ENCODE measurements around the gene ABCG4.
"Not testable (repeated sequence)": the region's sequence is repeated elsewhere in the genome, so short reads cannot be mapped to it uniquely, and the experiment has no call there.

The ABCG4 gene

DNA sequence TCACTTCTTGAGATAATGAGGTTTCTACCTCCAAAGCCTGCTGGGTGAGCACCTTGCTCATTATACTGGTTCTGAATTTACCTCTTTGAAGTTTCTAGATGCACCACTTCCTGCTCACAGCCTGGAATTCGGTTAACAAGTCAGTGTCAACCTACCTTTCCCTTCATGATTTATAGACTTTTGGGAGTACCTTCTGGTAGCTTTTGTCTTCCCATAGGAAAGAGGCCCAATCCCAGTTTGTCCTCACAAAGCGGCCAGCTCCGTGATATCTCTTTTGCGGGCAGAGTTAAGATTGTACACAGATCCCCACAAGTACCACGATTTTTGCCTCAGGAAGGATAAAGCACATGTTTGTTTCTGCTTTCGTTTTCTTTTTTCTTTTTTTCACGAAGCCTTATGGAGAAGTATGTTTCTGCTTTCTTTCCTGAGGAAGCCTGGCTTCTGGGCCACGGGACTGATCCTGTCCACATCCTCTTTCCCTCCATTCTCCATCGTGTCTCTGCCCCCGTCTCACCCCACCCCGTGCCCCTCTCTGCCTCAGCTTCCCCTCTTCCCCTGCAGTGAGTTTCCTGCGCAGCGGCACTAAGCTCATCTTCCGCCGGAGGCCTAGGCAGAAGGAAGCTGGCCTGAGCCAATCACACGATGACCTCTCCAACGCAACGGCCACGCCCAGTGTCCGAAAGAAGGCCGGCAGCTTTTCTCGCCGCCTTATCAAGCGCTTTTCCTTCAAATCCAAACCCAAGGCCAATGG, 33.2 kb upstream of the ABCG4 start:
- peak in 12 of 56 donors; percentile 6 to 46 (median 25) for DNase-seq

DNA sequence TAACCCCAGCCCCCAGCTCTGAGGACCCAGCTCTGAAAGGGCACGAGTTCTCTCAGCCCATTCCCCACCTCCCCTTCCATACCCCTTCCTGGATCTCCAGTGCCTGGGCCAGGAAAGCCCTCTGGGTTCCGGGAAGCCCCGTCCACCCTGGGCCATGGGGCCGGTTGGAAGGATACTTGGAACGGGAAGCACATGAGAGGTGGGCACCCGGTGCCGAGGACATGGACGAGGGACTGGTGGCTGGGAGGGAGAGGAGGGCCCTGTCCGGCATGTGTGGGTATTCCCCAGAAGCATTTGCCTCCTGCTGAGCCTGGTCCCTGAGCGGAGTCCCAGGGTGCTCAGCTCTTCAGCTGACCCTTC, 32.6 kb upstream of the ABCG4 start:
- DNase-seq = no peak

DNA sequence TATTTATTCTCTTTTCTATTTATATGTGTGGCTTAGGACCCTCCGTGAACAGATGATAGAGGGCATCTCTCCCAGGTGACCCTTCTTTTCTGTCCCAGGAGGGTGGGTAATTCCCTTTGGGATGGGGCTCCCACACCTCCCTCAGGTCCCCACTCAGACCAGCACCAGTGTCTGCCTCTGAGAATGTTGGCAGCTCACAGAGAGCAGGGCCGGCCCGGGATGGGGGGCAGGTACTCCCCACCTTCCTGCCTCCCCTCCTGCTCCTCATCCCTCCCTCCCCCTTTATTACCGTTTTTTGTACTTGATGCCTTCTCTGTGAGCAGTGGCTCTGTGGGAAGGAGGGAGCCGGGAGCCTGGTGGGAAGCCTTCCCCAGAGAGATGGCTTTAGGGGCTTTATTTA, 32.3 kb upstream of the ABCG4 start:
- no peak for DNase-seq

DNA sequence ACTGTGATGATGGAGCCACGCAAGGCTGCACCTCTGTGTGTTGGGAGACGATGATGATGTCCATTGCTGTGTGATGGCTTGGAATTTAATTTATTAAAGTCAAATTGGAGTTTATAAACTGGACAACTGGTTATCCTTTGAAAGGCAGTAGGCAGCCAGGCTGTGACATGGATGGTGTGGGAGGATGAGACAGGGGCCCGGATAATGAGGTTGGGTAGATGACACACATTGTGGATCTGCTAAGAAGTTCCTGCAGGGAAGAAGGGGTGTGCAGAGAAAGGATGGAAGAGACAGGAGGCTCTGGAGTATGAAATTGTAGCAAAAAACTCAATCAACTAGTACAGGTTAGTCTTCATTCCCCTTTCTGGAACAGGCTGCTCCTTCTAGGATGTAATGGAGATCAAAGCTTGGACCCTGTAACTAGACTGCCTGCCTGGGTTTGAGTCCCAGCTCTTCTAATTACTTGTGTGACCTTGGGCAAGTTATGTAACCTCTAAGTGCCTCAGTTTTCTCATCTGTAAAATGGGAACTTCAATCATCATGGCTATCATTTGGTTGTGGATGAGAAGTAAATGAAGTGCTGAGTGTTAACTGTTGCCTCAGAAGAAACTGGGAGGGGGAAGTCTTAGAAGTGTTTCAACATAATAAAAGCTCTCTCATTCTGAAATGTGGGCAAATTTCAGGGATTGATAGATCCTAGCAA, 31.7 kb upstream of the ABCG4 start:
- peak in 1 of 56 donors; percentile 11 for DNase-seq

DNA sequence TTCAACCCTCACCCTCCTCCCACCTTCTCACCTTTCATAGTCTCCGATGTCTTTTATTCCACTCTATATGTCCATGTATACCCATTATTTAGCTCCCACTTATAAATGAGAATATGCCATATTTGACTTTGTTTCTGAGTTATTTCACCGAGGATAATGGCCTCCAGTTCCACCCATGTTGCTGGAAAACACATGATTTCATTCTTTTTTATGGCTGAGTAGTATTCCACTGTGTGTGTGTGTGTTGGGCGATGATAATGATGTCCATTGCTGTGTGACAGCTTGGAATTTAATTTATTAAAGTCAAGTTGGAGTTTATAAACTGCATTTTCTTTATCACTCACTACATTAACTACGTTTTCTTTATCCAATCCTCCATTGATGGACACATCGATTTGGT, 30.6 kb upstream of the ABCG4 start:
- no peak for DNase-seq

DNA sequence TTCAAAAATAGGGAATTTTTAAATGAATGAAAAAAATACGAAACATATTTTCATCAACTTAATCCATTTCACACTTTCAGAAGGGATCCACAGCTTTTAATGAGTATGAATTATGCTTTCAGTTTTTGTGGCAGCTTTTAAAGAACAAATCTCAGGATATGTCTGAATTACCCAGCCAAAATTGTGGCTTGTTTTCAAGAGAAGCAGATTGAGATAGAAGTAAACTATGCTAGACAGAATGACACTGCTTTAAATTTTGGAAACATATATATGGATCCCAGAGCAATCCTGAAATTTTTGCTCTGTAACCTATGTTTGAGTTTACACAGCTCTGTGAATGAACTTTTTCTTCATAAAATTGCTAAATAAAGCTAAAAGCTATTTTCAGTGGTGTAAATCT, 29.9 kb upstream of the ABCG4 start:
- no peak for DNase-seq

DNA sequence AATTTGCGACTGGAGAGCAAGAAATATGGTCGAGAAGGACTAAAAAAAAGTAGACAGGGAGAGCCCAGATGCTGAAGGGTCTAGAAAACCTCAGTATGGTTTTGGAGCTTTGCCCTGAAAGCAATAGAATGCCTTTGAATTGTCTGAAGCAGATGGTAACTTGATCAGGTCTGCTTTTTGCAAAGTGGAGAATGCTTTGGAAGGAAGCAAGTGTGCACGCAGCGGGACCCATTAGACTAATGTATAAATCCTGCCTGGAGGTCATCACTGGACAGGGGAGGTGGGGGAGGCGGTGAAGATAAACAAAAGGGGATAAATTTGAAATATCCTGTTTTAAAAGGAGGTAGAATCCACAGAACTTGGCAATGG, 28.2 kb upstream of the ABCG4 start:
- DNase-seq = peak in 1 of 56 donors; percentile 50

DNA sequence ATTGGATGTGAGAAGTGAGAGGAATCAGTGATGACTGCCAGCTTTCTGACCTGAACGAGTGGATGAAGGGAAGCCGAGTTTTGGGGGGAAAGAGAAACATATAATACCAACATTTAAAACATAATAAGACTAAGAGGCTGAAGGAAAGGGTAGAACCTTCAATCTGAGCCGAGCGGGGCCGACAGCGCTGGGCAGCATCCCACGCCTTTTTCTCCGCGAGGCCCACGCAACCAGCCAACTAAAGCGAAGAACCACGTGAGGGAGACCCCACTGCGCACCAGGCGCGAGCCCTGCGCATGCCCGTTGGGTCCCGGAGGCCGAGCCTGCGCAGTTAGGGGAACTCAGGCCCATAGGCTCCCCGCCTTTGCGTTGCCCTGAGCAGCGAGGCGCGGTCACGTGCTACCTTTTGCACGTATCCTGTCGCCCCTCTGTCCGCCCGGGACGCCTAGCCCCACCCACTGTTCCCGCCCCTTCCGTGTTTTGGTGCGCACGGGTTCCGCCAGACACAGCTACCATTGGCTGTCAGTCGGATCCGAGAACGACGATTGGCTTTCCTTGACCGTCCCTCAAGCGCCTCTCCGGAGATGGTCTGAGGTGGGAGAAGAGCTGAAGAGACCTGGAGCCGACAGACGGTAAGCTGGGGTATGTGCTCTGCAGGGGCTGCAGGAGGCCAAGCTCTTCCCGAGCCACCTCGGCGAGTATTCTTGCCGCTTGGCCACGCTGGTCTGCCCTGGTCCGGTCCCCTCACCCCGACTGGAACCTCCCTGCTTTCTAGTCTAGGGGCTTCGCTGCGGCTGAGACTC, 27.6 kb upstream of the ABCG4 start, which contains the start of gene HINFP:
Gene HINFP, plus strand, starts transcription at position 573 of the 803 bp plus-strand sequence. CDS start 5,365 bp downstream, outside the sequence.
- peak; percentile 93 to 100 (median 99) for DNase-seq

DNA sequence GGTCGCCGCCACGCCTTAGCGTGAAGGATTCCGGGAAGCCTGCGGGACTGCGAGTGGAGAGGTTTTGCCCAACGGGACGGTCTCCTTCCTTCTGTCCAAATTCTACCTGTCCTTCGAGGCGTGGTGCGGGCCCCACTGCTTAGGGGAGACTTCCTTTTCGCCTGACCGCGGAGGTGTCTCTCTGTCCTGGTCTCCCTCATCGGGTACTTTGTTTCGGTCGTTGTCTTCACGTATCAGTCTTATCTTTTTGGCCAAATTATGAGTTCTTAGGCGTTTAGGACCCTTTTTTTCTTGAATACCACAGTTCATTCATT, 27.1 kb upstream of the ABCG4 start:
- no peak for DNase-seq

DNA sequence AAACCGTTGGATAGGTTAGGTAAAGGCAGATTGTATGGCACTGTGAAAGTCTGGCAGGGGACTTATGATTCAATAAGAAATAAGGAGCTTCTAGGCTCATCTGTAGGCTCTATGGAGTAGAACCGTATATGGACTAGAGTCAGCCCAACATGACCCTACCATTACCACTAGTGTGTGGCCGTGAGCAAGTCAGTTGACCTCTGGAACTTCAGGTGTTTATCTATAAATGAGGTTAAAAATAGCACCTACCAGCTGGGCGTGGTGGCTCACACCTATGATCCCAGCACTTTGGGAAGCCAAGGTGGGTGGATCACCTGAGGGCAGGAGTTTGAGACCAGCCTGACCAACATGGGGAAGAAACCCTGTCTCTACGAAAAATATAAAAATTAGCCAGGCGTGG, 23.0 kb upstream of the ABCG4 start:
- no peak for DNase-seq

DNA sequence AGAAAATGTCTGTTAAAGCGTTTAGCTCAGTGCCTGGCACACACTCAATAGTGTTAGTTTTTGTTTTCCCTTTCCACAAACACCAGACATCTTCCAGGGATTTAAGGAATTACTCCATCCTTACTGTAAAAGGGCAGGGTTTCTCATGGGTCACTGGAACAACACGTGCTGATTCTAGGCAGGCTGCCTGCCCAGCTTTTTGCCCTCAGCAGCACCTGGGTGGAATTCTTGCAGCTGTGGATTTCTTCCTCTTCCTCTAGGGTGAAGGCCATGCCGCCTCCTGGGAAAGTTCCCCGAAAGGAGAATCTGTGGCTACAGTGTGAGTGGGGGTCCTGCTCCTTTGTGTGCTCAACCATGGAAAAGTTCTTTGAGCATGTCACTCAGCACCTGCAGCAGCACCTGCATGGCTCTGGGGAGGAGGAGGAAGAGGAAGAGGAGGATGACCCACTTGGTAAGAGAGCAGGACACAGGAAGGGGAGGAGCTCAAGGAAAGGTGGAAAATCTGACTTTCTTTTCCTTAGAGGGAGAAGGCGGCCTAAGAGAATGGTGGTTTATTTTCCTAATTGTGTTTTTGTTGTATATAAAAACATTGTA, 22.1 kb upstream of the ABCG4 start:
- no peak for DNase-seq

DNA sequence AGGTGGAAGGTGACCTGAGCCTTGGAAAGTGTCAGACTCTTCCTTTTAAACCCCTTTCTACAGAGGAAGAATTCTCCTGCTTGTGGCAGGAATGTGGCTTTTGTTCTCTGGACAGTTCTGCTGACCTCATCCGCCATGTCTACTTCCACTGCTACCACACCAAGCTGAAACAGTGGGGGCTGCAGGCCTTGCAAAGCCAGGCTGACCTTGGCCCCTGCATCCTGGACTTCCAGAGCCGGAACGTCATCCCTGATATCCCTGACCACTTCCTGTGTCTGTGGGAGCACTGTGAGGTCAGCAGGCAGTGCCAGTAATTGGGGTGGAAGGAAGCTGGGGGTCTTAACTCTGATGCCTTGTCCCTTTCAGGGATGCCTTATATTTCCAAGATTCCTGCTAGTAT, 18.2 kb upstream of the ABCG4 start:
- no peak for DNase-seq

DNA sequence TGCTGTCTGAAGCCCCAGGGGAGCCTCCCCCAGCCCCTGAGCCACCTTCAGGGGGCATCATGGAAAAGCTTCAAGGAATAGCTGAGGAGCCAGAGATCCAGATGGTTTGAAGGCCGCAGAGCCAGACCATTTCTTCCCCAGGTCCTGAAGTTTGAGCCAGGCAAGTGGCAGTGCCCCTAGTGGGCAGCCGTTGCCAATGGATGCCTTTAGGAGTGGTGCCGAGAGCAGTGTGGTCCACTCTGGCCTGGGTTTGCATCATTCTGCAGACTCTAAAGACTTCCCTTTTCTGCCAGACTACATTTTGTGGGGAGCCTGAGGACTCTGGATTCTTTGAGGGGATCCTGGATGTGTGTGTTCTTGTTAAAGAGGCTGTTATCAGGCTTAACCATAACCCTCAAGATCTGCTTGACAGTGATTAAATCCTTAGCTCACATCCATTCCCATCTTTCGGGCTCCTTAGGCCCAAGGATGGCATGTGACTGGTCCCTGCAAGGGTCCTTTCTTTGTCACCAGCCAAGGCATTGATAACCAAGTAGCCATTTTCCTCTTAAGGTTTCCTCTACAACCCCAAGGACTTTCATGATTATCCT, 14.4 kb upstream of the ABCG4 start:
- DNase-seq = no peak

DNA sequence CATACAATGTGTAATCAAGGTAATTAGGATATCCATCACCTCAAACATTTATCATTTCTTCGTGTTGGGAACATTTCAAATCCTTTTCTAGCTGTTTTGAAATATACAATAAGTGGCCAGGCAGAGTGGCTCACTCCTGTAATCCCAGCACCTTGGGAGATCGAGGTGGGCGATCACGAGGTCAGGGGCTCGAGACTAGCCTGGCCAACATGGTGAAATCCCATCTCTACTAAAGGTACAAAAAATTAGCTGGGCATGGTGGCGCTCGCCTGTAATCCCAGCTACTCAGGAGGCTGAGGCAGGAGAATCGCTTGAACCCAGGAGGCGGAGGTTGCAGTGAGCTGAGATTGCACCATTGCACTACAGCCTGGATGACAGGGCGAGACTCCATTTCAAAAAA, 9.6 kb upstream of the ABCG4 start:
- not testable (repeated sequence) for DNase-seq

DNA sequence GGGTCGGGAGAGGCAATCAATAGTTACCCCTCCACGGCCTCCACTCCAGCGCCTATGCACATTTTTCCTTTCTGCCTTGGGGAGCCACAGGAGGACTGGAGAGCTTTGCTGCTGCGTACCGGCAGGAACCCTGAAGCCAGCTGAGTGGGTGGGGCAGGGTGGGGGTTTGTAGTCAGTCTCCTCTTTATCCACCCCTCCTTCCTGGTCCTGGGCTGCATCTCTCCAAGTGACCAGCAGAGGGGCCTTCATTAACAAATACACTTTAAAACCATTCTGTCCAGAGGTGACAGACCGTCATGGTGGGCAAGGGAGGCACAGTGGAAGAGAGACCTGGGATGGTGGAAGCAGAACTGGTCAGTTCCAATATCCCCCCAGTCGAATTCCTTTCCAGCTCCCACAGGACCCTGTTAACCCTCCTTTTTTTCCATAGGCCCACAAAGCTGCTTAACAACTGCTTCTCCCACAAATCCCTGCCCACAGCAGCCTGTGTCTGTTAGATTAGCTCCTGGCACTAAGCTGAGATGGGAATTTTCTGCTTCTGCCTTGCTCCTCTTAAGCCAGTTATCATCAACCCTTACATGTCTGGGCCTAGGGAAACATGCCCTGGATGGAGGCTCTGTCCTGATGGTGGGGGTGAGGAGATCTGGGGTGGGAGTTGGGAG, 3.9 kb upstream of the ABCG4 start:
- DNase-seq = peak in 11 of 56 donors; percentile 4 to 47 (median 16)

DNA sequence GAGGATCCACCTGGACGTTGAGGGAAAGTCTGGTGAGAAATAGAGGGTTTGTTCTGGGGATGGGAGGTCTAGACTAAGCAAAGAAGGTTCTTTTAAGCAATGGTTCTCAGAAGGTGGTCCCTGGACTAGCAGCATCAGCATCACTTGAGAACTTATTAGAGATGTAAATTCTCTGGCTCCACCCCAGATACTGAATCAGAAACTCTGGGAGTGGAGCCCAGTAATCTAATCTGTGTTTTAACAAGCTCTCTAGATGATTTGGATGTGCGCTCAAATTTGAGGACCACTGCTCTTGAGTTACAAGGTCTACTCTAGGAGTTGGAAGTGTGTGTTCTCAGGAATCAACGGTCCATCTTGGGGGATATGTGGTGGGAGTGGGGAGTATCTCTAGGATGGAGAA, 3.3 kb upstream of the ABCG4 start:
- DNase-seq = no peak

DNA sequence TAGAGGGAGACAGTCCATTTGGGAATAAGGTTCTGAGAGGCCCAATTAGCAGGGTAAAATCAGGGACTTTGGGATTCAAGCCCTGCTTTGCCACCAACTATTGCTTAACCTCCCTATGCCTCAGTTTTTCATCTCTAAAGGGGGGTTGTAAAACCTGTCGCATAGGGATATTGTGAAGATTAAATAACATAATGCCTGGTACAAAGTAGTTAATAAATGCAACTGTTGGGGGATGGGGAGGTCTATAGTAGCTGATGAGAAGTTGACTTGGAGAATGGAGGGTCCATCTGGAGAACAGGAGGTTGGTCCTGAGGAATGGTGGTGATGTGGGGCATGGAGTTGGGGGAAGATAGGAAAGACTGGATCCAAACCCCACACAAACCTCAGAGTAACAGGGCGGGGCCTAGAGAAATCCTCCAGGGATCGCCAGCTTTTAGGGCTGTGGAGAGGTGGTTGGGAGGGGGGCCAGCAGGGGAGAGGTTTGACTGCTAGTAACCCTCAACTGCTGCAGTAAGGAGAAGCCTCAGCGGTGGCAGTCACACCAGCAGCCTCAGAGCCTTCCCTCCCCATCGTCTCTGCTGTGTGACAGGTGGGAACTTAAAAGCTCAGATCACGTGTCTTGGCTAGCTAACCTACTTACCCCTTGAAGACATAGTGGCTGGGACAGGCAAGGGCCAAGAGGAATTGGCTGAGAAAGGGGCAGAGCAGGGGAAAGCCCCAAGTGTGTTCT, 1.1 kb upstream of the ABCG4 start:
- no peak for DNase-seq

DNA sequence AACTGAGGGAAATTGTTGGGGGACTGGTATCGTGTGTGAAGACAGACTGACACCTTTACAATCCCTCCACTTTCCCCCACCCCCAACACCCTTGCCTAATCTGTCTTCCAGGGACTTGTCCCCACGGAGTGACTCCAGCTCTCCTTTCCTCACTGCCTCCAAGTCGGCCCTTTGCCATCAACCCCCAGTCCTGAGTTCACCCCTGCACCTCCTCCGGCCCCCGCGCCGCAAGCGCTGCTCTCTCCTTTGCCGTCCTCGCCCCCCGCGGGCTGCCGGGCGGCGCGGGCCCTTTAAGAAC, 183 bp upstream of the ABCG4 start:
- DNase-seq = no peak

DNA sequence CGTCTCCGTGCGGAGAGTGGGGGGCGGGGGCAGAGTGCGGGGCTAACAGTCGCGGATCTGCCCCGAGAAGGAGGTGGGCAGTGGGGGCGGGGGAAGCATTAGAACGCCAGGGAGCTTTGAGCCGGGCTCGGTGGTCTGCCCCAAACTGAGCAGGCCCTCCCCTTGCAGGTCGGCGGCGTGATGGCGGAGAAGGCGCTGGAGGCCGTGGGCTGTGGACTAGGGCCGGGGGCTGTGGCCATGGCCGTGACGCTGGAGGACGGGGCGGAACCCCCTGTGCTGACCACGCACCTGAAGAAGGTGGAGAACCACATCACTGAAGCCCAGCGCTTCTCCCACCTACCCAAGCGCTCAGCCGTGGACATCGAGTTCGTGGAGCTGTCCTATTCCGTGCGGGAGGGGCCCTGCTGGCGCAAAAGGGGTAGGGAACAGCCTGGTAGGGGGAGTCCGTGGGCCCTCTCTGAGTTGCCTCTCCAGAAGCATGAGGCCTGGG, 979 bp downstream of the ABCG4 start:
- peak in 1 of 56 donors; percentile 54 for DNase-seq

DNA sequence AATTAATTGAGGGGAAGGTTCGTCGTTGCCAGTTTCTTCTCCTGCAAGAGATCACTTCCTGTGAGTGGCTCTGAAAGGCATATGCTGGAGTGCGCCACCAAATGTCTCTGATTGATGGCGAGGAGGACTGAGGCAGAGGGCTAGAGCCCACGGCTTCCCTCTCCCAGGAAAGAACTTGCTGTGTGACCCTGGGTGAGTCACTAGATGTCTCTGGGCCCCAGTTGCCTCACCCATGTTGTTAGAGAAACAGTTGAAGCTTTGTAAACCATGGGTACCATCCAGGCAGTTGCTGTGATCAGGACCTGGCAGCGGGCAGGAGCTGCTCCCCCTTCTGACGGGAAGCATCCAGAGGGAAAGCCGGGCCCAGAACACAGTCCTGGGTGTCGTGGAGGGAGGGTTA, 3.2 kb downstream of the ABCG4 start:
- DNase-seq = no peak
